AG04450 (cell line): Measurements from ENCODE around the gene DTNBP1. TPM values are rescaled to one million over a fixed set of nuclear protein-coding genes. Genes with fewer than 3 reads are reported as not detected.
"Not testable (repeated sequence)": the region's sequence is repeated elsewhere in the genome, so short reads cannot be mapped to it uniquely, and the experiment has no call there.

Source experiments
- CTCF ChIA-PET: fragments of 300-600, 350-600 bp; formaldehyde crosslinking; extraction: SDS; loops from one replicate; lab custom pipeline; 2022; ENCODE audit warnings: antibody characterized with exemption, inconsistent platforms; lab: Charles Lee
- POLR2A ChIA-PET: fragments of 350-600 bp; formaldehyde crosslinking; extraction: SDS; loops from one replicate; lab custom pipeline; 2021; ENCODE audit warnings: antibody characterized with exemption, inconsistent platforms; lab: Yijun Ruan, JAX
- DNase-seq: peaks from one replicate; pipeline ENCODE4 v3.0.0-alpha.2; 2011; ENCODE audit warnings: low read depth, low spot score
- H3K27ac ChIP-seq: one replicate; pipeline ENCODE4 v1.5.1; 2012; ENCODE audit warnings: low read depth, low read length, control low read depth
- H3K27me3 ChIP-seq: one replicate; pipeline ENCODE4 v1.6.0; 2012; ENCODE audit warnings: low read length; ENCODE audit not compliant: control insufficient read depth, insufficient read depth
- H3K4me3 ChIP-seq: 2 replicates; pipeline ENCODE4 v1.5.1; 2011; ENCODE audit warnings: mild to moderate bottlenecking, low read depth, low read length, control low read depth
- H3K9me3 ChIP-seq: 2 replicates; pipeline ENCODE4 v1.5.1; 2012; ENCODE audit warnings: low read length; ENCODE audit not compliant: control insufficient read depth, insufficient read depth
- CTCF ChIP-seq: IDR thresholded peaks from 2 replicates; pipeline ENCODE4 v1.5.1; 2011; ENCODE audit warnings: low read depth, low read length, control low read depth, inconsistent platforms
- polyA plus RNA-seq: library from polyadenylated mRNA; depleted of rRNA; stranded (reverse); fragments of >200 nt; gene quantifications from 2 replicates; pipeline ENCODE4 v1.2.3, GENCODE V29; 2011

The DTNBP1 gene
- polyA plus RNA-seq, 1 experiment, result 15.2 TPM

- ChIA-PET CTCF (interaction anchor here (2.6 kb wide), 1 partner anchor 514 kb away, joined by 9 read pairs; no protein-coding TSS in a partner anchor), POLR2A (interaction anchor here (0.7 kb wide), 1 partner anchor 84 kb away, joined by 3 read pairs; no protein-coding TSS in a partner anchor)
- H3K27ac ChIP-seq, result no peak overlapping the region
- peaks cover 32% of the 10 kb centered on the region for H3K27me3 ChIP-seq
- no peak for TF ChIP-seq CTCF
- DNase-seq, result no peak
- H3K4me3 ChIP-seq, result no peak overlapping the region
- no peaks in the 10 kb centered on the region for H3K9me3 ChIP-seq
These were observed 6.1 kb upstream of the DTNBP1 start for GRCh38 chr6:15668918-15669317.

- DNase-seq, CTCF ChIA-PET, H3K4me3 ChIP-seq, POLR2A ChIA-PET, H3K9me3 ChIP-seq, H3K27ac ChIP-seq: not testable (repeated sequence)
- peaks cover 27% of the 10 kb centered on the region for H3K27me3 ChIP-seq
These were observed 4.1 kb upstream of the DTNBP1 start for GRCh38 chr6:15666896-15667295.

- H3K9me3 ChIP-seq, result no peaks in the 10 kb centered on the region; the same call in 1 of the 2 replicates
- peaks cover 20% of the 10 kb centered on the region for H3K27me3 ChIP-seq
- no peak for TF ChIP-seq CTCF
- ChIA-PET POLR2A (no interaction called here), CTCF (interaction anchor here (0.9 to 1.0 kb wide), 2 partner anchors 13 to 26 kb away, joined by 3 read pairs; no protein-coding TSS in a partner anchor)
- H3K27ac ChIP-seq, result no peak overlapping the region
- no peak overlapping the region for H3K4me3 ChIP-seq
- no peak for DNase-seq
These were observed 2.4 kb upstream of the DTNBP1 start for GRCh38 chr6:15665237-15665636.

GRCh38 chr6:15663130-15663871 lies 473 bp upstream of the DTNBP1 start:
- no peak for DNase-seq
- no peak for TF ChIP-seq CTCF
- Histone ChIP-seq H3K27me3 (peaks cover 8% of the 10 kb centered on the region), H3K4me3 (peak overlapping the region; percentile 76), H3K27ac (no peak overlapping the region), H3K9me3 (no peaks in the 10 kb centered on the region; the same call in 1 of the 2 replicates)
- ChIA-PET POLR2A (interaction anchor here (0.7 kb wide), 1 partner anchor 190 kb away, joined by 3 read pairs; no protein-coding TSS in a partner anchor), CTCF (interaction anchor here (1.0 kb wide), 1 partner anchor 20 kb away, joined by 3 read pairs; no protein-coding TSS in a partner anchor)

GRCh38 chr6:15661853-15662325 lies 939 bp downstream of the DTNBP1 start:
- POLR2A ChIA-PET, result no interaction called here
- CTCF ChIA-PET, result no interaction called here
- H3K27ac ChIP-seq, result no peak overlapping the region

More at GRCh38 chr6:15661853-15662325, 939 bp downstream of the DTNBP1 start:
- DNase-seq, result no peak
- Histone ChIP-seq H3K9me3 (no peaks in the 10 kb centered on the region; the same call in 1 of the 2 replicates), H3K27me3 (peaks cover 4% of the 10 kb centered on the region), H3K4me3 (peak overlapping the region; percentile 76)
- TF ChIP-seq CTCF, result no peak
